GM19239 (cell line): Measurements from ENCODE around the gene SLC9A1.

Experiments
- DNase-seq: peaks from one replicate; pipeline ENCODE4 v3.0.0; 2011; ENCODE audit warnings: low spot score; ENCODE audit not compliant: insufficient read length
- FAIRE-seq: peaks from 2 replicates; lab custom pipeline; 2011; peaks lifted over from hg19 to GRCh38; lab: Jason Lieb, UNC

SLC9A1 gene

DNA sequence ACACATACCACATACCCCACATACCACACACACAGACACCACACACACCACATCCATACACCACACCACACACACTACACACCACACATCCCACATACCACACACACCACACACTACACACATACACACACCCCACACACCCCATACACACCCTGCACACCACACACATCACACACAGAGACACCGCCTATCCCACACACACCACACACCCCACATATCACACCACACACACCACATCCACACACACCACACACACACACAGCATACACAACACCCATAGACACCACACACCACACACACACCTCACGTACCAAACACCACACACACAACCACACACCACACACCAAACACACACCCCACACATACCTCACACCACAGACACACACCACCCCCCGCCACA, 68.3 kb downstream of the SLC9A1 start:
- DNase-seq (no peak), FAIRE-seq (no peak)

DNA sequence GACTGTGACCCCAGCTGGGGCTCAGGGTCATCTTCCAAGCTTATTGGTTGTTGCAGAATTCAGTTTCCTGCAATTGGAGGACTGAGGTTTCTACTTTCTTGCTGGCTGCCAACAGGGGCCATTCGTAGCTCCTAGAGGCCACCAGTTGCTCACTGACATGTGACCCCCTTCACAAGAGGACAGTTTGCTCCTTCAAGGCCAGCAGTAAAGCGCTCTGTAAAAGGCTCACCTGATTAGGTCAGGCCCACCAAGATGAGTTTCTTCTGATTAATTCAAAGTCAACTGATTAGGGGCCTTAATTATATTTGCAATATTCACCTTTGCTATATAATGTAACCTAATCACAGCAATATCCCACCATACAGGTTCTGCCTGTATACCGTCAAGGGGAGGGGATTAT, 68.9 kb downstream of the SLC9A1 start:
- FAIRE-seq (no peak), DNase-seq (no peak)

DNA sequence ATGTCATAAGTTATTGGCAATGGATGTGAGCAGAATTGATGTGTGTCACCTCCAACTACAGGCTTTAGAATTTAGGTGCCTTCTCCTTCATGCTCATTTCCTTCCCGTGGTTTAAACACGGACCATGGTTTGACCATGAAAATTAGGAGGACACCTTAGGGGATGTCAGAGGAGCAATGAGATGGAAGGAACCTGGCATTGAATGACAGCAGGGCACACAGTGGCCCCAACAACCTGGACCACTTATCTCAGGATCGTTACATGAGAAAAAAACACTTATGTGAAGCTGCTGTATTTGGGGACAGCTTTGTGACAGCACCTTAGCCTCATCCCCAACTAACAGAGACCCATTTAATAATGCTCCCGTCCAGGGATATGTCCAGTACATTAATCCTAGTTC, 70.8 kb downstream of the SLC9A1 start:
- no peak for FAIRE-seq
- DNase-seq = no peak

GRCh38 chr1:27077968-27078367, 77.0 kb downstream of the SLC9A1 start:
- FAIRE-seq (no peak), DNase-seq (no peak)

DNA sequence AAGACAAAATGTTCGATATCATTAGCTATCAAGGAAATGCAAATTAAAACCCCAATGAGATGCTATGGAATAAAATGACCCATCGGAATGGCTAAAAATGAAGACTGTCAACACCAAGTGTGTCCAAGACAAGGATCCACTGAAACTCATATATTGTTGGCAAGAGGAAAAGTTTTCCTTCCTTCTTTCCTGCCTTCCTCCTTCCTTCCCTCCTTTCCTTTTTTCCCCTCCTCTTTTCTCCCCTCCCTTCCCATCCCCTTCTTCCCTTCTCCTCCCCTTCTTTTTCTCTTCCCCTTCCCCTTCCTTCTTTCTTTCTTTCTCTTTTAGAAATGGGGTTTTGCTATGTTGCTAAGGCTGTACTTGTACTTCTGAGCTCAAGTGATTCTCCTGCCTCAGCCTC, 78.1 kb downstream of the SLC9A1 start:
- FAIRE-seq (no peak), DNase-seq (no peak)

DNA sequence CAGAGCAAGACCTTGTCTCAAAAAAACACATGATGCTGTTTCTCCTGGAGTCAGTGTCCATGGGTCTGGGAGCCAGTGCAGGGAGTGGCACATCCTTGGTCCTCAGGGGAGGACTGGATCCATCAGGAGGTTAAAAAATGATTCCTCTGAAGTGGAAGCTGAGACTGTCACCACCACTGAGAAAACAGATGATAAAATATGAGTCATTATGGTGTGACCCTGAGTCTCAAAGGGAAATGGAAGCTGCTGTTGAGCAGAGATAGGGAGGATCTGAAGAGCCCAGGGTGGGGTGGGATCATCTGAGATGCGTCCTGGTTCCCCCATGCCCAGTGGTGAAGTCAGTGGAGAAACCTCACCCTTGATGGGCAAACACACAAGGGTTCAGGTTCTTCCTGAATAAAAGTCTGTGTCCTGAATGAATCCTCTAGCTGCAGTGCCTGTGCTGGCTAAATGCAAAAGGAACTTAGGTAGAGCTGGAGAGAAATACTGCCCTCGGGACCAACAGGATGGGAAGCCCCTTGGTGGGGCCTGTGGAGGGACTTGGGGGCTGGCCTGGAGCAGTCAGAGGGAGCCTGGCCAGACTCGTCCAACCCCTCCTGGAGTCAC, 80.6 kb downstream of the SLC9A1 start:
- DNase-seq (no peak), FAIRE-seq (no peak)

GRCh38 chr1:27071049-27071416, 83.9 kb downstream of the SLC9A1 start:
- FAIRE-seq = no peak
- DNase-seq = no peak

DNA sequence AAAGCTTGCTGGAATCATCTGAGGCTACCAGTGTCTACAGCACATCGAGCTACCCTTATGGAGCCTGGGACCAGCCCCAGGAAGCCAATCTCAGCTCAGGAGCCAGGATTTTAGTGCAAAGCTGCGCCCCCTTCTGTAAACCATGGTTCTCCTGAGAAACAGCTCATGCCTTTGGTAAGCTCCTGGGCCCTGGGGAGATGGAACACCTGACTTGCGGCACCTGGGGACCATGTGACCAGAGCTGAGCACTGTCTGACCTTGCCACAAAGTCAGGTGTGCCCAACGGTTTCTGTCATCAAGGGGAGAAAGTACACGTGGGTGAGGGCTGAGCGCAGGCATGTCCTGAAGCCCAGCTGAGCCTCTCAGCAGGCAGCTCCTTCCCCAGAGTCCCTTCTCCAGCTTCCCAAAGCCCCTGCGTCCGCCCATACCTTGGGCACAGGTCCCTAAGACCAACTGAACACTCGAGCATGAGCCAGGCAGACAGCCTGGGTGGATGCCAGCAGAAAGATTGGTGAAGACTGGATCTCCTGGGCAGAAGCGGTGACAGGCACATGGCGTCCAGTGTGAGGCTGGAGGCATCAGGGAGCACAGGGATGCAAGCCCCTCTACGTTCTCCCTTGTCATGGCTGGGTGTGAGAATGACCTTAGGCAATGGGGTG, 84.4 kb downstream of the SLC9A1 start:
- DNase-seq (no peak), FAIRE-seq (no peak)

GRCh38 chr1:27068922-27069321, 86.0 kb downstream of the SLC9A1 start:
- DNase-seq (no peak), FAIRE-seq (no peak)

GRCh38 chr1:27065999-27066630, 88.8 kb downstream of the SLC9A1 start:
- FAIRE-seq (no peak), DNase-seq (no peak)

- FAIRE-seq = no peak
- DNase-seq = no peak
Observed at GRCh38 chr1:27060891-27061290, 94.0 kb downstream of the SLC9A1 start.

- DNase-seq (no peak), FAIRE-seq (no peak)
Observed at GRCh38 chr1:27058966-27059669, 95.8 kb downstream of the SLC9A1 start.

- FAIRE-seq = no peak
- DNase-seq = no peak
Observed at GRCh38 chr1:27057801-27058625, 96.9 kb downstream of the SLC9A1 start.

- no peak for DNase-seq
- no peak for FAIRE-seq
Observed at GRCh38 chr1:27057389-27057788, 97.5 kb downstream of the SLC9A1 start.

- no peak for FAIRE-seq
- no peak for DNase-seq
Observed at GRCh38 chr1:27053977-27054753, 100.8 kb downstream of the SLC9A1 start.

- DNase-seq (no peak), FAIRE-seq (no peak)
Observed at GRCh38 chr1:27052527-27052926, 102.4 kb downstream of the SLC9A1 start.

GRCh38 chr1:27049607-27050006, 105.3 kb downstream of the SLC9A1 start:
- FAIRE-seq (no peak), DNase-seq (no peak)

DNA sequence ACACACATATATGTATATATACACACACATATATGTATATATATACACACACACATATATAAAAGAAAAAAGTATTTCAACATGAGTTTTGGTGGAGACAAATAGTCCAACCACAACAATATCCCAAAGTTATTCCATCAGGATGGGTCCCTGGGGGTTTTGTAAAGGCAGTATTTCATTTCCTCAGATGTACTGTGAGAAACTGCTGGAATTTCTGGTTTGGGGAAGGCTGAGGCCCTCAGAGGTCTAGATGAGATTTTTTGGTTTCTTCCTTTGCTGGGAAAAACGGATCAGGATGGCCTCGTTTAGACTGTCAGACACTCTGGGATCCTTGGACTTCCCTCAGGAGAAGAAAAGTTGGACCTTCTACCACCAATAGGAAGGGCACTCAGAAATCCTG, 105.8 kb downstream of the SLC9A1 start:
- FAIRE-seq = no peak

More for the DNA sequence above, 105.8 kb downstream of the SLC9A1 start:
- DNase-seq = no peak
